ENCODE data around the gene PLIN3. TPM values are rescaled to one million over a fixed set of nuclear protein-coding genes. Genes with fewer than 3 reads are reported as not detected.
A peak's percentile ranks its signal among the peaks of the same experiment; 100 is the strongest.

PLIN3 gene
- total RNA-seq, 2 donors from 2014 or later, result 61.3 to 76.5 TPM

DNA sequence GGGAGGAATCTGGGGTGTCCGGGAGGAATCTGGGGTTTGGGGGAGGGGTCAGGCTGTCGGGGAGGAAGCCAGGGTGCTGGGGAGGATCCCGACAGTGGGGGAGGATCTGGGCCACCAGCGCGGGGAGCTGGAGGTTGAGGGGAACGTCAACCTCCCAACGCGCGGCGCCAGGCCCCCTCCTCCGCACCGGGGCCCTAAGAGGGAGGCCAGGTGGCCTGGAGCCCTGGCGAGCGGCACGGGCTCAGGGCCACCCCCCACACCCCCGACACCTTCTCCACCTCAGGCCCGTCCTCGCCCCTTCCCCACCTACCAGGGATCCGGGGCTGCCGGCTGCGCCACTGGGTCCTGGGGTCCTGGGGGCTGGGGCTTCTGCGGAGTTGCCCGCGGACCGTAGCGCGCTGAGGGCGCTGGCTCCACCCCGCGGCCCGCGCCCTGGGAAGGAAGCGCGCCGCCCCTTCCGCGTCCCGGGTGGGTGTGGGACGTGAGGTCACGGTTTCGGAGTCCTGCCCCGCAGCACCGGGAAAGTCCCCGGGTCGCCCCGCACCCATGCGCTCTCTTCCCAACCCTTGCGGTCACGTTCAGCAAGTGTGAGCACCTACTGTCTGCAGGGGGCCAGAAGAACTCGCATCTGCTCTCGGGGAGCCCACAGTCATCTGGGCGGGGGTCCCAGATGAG, 36.0 kb downstream of the PLIN3 start, which contains the start of gene TICAM1:
TICAM1 (minus strand) TSS at position 409 of the 675 bp plus-strand sequence. CDS start 13,335 bp downstream, outside the sequence.
- Histone ChIP-seq H3K9me3 (no peaks in the 10 kb centered on the region), H3K36me3 (no peaks in the 10 kb centered on the region), H3K4me1 (replicated peaks) (peaks cover 2% of the 10 kb centered on the region), H3K27me3 (replicated peaks; ENCODE audit: insufficient read depth) (no peaks in the 10 kb centered on the region), H3K4me3 (peak within 1 kb of the TSS; percentile 78 to 86), H3K27ac (peak within 1 kb of the TSS; percentile 82 to 92)
- intact Hi-C loops (cut with DNase I), result no loop called here
- TF ChIP-seq, protein P1, sequence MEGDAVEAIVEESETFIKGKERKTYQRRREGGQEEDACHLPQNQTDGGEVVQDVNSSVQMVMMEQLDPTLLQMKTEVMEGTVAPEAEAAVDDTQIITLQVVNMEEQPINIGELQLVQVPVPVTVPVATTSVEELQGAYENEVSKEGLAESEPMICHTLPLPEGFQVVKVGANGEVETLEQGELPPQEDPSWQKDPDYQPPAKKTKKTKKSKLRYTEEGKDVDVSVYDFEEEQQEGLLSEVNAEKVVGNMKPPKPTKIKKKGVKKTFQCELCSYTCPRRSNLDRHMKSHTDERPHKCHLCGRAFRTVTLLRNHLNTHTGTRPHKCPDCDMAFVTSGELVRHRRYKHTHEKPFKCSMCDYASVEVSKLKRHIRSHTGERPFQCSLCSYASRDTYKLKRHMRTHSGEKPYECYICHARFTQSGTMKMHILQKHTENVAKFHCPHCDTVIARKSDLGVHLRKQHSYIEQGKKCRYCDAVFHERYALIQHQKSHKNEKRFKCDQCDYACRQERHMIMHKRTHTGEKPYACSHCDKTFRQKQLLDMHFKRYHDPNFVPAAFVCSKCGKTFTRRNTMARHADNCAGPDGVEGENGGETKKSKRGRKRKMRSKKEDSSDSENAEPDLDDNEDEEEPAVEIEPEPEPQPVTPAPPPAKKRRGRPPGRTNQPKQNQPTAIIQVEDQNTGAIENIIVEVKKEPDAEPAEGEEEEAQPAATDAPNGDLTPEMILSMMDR (IDR thresholded peaks at IDR 0.05), result no peak
- TF ChIP-seq POLR2A (IDR thresholded peaks at IDR 0.05), result peak; percentile 94
- peak; percentile 65 for TF ChIP-seq POLR2AphosphoS5 (IDR thresholded peaks at IDR 0.05)
- peak; percentile 49 for DNase-seq (ENCODE audit: low spot score)
- WGBS, result under 1% methylated on average over 49 of the region's 52 CpGs

DNA sequence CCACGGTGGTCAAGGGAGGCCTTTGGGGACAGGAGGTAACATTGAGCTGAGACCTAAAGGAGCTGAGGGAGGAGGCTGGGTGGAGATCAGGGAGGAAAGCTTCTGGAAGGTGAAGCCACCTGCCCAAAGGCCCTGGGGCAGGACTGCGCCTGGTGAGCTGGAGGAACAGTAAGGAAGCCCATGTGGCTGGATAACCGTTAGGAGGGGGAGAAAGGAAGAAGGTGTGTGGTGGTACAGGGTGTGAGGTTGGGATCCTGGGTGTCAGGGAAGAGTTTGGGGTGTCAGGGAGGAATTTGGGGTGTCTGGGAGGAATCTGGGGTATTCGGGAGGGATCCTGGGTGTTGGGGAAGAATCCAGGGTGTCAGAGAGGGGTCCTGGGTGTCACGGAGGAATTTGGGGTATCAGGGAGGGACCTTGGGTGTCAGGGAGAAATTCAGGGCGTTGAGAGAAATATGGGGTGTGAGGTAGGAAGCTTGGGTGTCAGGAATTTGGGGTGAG, 36.6 kb downstream of the PLIN3 start:
- 79% methylated on average over 6 of the region's 6 CpGs for WGBS
- H3K36me3 ChIP-seq, result no peaks in the 10 kb centered on the region
- no peak for DNase-seq (ENCODE audit: low spot score)
- no peaks in the 10 kb centered on the region for H3K9me3 ChIP-seq
- peak overlapping the region; percentile 82 to 92 for H3K27ac ChIP-seq
- H3K4me3 ChIP-seq, result peak overlapping the region; percentile 78 to 86
- TF ChIP-seq, protein P1 (IDR thresholded peaks at IDR 0.05), result no peak
- TF ChIP-seq POLR2AphosphoS5 (IDR thresholded peaks at IDR 0.05) (no peak), POLR2A (IDR thresholded peaks at IDR 0.05) (no peak)
- intact Hi-C loops (cut with DNase I), result no loop called here
- peaks cover 2% of the 10 kb centered on the region for H3K4me1 ChIP-seq (replicated peaks)
- H3K27me3 ChIP-seq (replicated peaks; ENCODE audit: insufficient read depth), result no peaks in the 10 kb centered on the region

DNA sequence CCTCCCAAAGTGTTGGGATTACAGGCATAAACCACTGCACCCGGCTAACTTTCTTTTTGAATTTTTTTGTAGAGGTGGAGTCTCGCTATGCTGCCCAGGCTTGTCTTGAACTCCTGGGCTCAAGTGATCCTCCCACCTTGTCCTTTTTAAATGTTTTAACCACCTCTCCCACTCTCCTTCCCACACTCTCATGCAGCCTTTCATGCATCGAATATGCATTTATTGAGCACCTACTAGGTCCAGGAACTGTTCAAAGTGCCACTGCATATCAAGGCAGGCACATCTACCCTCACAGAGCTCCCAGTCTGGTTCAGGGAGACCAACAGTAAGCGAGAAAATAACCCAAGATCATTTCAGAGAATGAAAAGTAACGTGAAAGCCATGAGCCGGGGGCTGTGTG, 37.1 kb downstream of the PLIN3 start:
- Histone ChIP-seq H3K27ac (peak overlapping the region; percentile 82 to 92), H3K4me3 (peak overlapping the region; percentile 78 to 86), H3K9me3 (no peaks in the 10 kb centered on the region), H3K4me1 (replicated peaks) (peaks cover 2% of the 10 kb centered on the region), H3K27me3 (replicated peaks; ENCODE audit: insufficient read depth) (no peaks in the 10 kb centered on the region), H3K36me3 (no peaks in the 10 kb centered on the region)
- WGBS, result 89% methylated on average over 6 of the region's 6 CpGs
- DNase-seq (ENCODE audit: low spot score), result no peak
- intact Hi-C loops (cut with DNase I), result no loop called here
- TF ChIP-seq, protein P1 (IDR thresholded peaks at IDR 0.05), result no peak
- TF ChIP-seq POLR2AphosphoS5 (IDR thresholded peaks at IDR 0.05) (no peak), POLR2A (IDR thresholded peaks at IDR 0.05) (no peak)

DNA sequence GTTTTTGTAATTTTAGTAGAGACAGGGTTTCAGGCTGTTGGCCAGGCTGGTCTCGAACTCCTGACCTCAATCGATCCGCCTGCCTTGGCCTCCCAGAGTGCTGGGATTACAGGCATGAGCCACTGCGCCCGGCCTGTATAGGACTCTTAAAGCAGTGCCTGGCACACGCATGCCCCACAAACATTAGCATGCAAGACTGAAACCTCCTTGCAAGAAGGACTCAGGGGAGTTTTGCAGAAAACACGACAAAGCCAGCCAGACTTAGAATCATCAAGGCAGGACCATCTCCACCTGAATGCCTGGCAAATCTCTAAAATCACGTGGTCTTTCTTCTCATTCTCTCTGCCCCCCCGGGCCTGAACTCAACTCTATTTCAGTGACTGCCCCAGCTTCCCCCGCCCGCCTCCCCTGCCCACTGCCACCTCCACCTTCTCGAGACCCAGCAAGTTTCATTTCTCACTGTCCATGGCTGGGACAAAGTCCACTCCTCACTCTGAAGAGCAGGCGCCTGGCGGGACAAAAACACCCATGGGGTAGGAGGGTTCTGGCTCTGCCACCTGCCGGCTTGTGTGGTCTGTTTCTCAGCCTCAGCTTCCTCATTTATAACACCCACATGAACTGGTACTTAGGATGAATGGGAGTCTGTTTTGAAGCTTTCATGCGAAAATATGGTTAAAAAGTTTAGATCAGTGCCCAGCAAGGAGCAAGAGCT, 38.3 kb downstream of the PLIN3 start:
- TF ChIP-seq, protein P1 (IDR thresholded peaks at IDR 0.05), result no peak
- TF ChIP-seq POLR2A (IDR thresholded peaks at IDR 0.05) (no peak), POLR2AphosphoS5 (IDR thresholded peaks at IDR 0.05) (no peak)
- H3K9me3 ChIP-seq, result no peaks in the 10 kb centered on the region
- H3K36me3 ChIP-seq, result no peaks in the 10 kb centered on the region
- H3K4me3 ChIP-seq, result no peak overlapping the region
- H3K27me3 ChIP-seq (replicated peaks; ENCODE audit: insufficient read depth), result no peaks in the 10 kb centered on the region
- H3K27ac ChIP-seq, result no peak overlapping the region
- no peak for DNase-seq (ENCODE audit: low spot score)
- intact Hi-C loops (cut with DNase I), result no loop called here
- H3K4me1 ChIP-seq (replicated peaks), result peaks cover 2% of the 10 kb centered on the region
- WGBS, result 65% methylated on average over 16 of the region's 16 CpGs

All from prostate gland (tissue), 2 donors.